SK-N-SH (cell line): Measurements from ENCODE around the gene ZFYVE19.

Experiments
- CTCF ChIP-seq: fragments of 200-600 bp; sonication (generic); IDR thresholded peaks from 2 replicates; pipeline ENCODE4 v1.6.1; 2017; ENCODE audit warnings: antibody characterized with exemption, mild to moderate bottlenecking, moderate library complexity
- EP300 ChIP-seq, 2 experiments: IDR thresholded peaks; 2 replicates each; pipeline versions ENCODE4 v1.4.0 to v1.6.1; 2012; ENCODE audit warnings: borderline replicate concordance in 1 of 2, low read depth in 1 of 2, low read length in 1 of 2
- GABPA ChIP-seq: IDR thresholded peaks from 2 replicates; pipeline ENCODE4 v1.4.0; 2012; ENCODE audit warnings: low read depth, mild to moderate bottlenecking
- IRF3 ChIP-seq: fragments of 150-350 bp; IDR thresholded peaks from 2 replicates; pipeline ENCODE4 v1.6.1; 2016; ENCODE audit warnings: mild to moderate bottlenecking, low read depth, low read length
- REST ChIP-seq: IDR thresholded peaks from 2 replicates; pipeline ENCODE4 v1.6.1; 2012; ENCODE audit warnings: mild to moderate bottlenecking, low read depth, low read length, moderate library complexity
- RFX5 ChIP-seq: IDR thresholded peaks from 2 replicates; pipeline ENCODE4 v1.6.1; 2012; ENCODE audit warnings: mild to moderate bottlenecking, improper control_type of control experiment, low read length
- SIN3A ChIP-seq: IDR thresholded peaks from 2 replicates; pipeline ENCODE4 v1.6.1; 2012; ENCODE audit warnings: low read depth, mild to moderate bottlenecking, low read length, moderate library complexity, borderline replicate concordance
- YY1 ChIP-seq: IDR thresholded peaks from 2 replicates; pipeline ENCODE4 v1.4.0; 2012; ENCODE audit warnings: low read depth, mild to moderate bottlenecking

- TF ChIP-seq CTCF (no peak), IRF3 (no peak), YY1 (no peak), GABPA (no peak), EP300 (IDR thresholded peaks at IDR 0.05; ENCODE audit: borderline replicate concordance in 1 of 2, low read depth in 1 of 2, low read length in 1 of 2) (no peak), RFX5 (no peak), REST (no peak), SIN3A (no peak)
These were observed 42.9 kb upstream of the ZFYVE19 start, which contains the start of gene GCHFR for GRCh38 chr15:40763801-40764628.
